Suprapubic skin (tissue), 3 donors: Measurements from ENCODE around the gene TOM1L2.

Experiments used
- EP300 ChIP-seq: sonication (generic); formaldehyde crosslinking; IDR thresholded peaks from one replicate; pipeline ENCODE4 v1.6.1; 2017; ENCODE audit warnings: antibody characterized with exemption
- TF ChIP-seq, protein P1 (sequence below), 2 donors: fragments of 200-600 bp in 1 of 2; fragments of 450-650 bp in 1 of 2; sonication (generic) in 1 of 2; IDR thresholded peaks; one replicate each; pipeline ENCODE4 v1.5.1; 2016 to 2019; ENCODE audit warnings: antibody characterized with exemption in 2 of 2, mild to moderate bottlenecking in 1 of 2, moderate library complexity in 1 of 2

GRCh38 chr17:17978481-17979424, 6.6 kb upstream of the TOM1L2 start:
- no peak for TF ChIP-seq EP300
- TF ChIP-seq, protein P1, sequence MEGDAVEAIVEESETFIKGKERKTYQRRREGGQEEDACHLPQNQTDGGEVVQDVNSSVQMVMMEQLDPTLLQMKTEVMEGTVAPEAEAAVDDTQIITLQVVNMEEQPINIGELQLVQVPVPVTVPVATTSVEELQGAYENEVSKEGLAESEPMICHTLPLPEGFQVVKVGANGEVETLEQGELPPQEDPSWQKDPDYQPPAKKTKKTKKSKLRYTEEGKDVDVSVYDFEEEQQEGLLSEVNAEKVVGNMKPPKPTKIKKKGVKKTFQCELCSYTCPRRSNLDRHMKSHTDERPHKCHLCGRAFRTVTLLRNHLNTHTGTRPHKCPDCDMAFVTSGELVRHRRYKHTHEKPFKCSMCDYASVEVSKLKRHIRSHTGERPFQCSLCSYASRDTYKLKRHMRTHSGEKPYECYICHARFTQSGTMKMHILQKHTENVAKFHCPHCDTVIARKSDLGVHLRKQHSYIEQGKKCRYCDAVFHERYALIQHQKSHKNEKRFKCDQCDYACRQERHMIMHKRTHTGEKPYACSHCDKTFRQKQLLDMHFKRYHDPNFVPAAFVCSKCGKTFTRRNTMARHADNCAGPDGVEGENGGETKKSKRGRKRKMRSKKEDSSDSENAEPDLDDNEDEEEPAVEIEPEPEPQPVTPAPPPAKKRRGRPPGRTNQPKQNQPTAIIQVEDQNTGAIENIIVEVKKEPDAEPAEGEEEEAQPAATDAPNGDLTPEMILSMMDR (IDR thresholded peaks at IDR 0.05): no peak
